ENCODE measurements around the gene DOCK1. TPM values are rescaled to one million over a fixed set of nuclear protein-coding genes. Genes with fewer than 3 reads are reported as not detected.

DOCK1 gene
- total RNA-seq: 68.6 and 78.5 TPM in 2 replicates

GRCh38 chr10:126904818-126905701, at the start of gene DOCK1:
TSS of gene DOCK1 (plus strand) at chr10:126905428. CDS start at chr10:126905518, 90 bp downstream.

GRCh38 chr10:127196282-127197153, 291.3 kb downstream of the DOCK1 start, which contains the start of gene INSYN2A:
TSS of gene INSYN2A (minus strand) at chr10:127196591. CDS start at chr10:127176395, 20,196 bp downstream.

Other genes with a start within 250 kb of the DOCK1 start
- gene C10orf90, start 234.7 kb upstream of the DOCK1 start, total RNA-seq: 0.13 and 0.26 TPM in 2 replicates